ENCODE measurements around the gene SCIMP.
"Not testable (repeated sequence)": the region's sequence is repeated elsewhere in the genome, so short reads cannot be mapped to it uniquely, and the experiment has no call there.

The SCIMP gene

GRCh38 chr17:5234645-5235576 is at the start of gene SCIMP:
Gene SCIMP, minus strand, starts transcription at chr17:5234860. Its CDS starts 105 bp downstream, at chr17:5234755.
- no peak for DNase-seq (ENCODE audit: low read depth)

GRCh38 chr17:5283571-5284315 is 49.1 kb upstream of the SCIMP start:
- no peak for DNase-seq (ENCODE audit: low read depth)

- no peak for DNase-seq (ENCODE audit: low read depth)
Measured at GRCh38 chr17:5282642-5283217, 48.1 kb upstream of the SCIMP start.

- no peak for DNase-seq (ENCODE audit: low read depth)
Measured at GRCh38 chr17:5281814-5282641, 47.4 kb upstream of the SCIMP start, which contains the start of gene RABEP1. Gene RABEP1, plus strand, starts transcription at chr17:5282284. Its CDS starts 203 bp downstream, at chr17:5282487.

- DNase-seq (ENCODE audit: low read depth): no peak
Measured at GRCh38 chr17:5272322-5272721, 37.7 kb upstream of the SCIMP start.

GRCh38 chr17:5269241-5269960 is 34.7 kb upstream of the SCIMP start:
- no peak for DNase-seq (ENCODE audit: low read depth)

- DNase-seq (ENCODE audit: low read depth): no peak
Measured at GRCh38 chr17:5264893-5265292, 30.2 kb upstream of the SCIMP start.

GRCh38 chr17:5263441-5263840 is 28.8 kb upstream of the SCIMP start:
- DNase-seq (ENCODE audit: low read depth): no peak

- no peak for DNase-seq (ENCODE audit: low read depth)
Measured at GRCh38 chr17:5262416-5262991, 27.8 kb upstream of the SCIMP start.

- DNase-seq (ENCODE audit: low read depth): no peak
Measured at GRCh38 chr17:5260542-5260941, 25.9 kb upstream of the SCIMP start.

- DNase-seq (ENCODE audit: low read depth): no peak
Measured at GRCh38 chr17:5257124-5257523, 22.5 kb upstream of the SCIMP start.

GRCh38 chr17:5254903-5255521 is 20.4 kb upstream of the SCIMP start:
- no peak for DNase-seq (ENCODE audit: low read depth)

- no peak for DNase-seq (ENCODE audit: low read depth)
Measured at GRCh38 chr17:5254414-5254813, 19.8 kb upstream of the SCIMP start.

GRCh38 chr17:5249615-5250014 is 15.0 kb upstream of the SCIMP start:
- peak; percentile 11 for DNase-seq (ENCODE audit: low read depth)

GRCh38 chr17:5248821-5249479 is 14.3 kb upstream of the SCIMP start:
- no peak for DNase-seq (ENCODE audit: low read depth)

GRCh38 chr17:5247621-5248020 is 13.0 kb upstream of the SCIMP start:
- DNase-seq (ENCODE audit: low read depth): no peak

- DNase-seq (ENCODE audit: low read depth): no peak
Measured at GRCh38 chr17:5241861-5242671, 7.4 kb upstream of the SCIMP start.

GRCh38 chr17:5239769-5240168 is 5.1 kb upstream of the SCIMP start:
- not testable (repeated sequence) for DNase-seq (ENCODE audit: low read depth)

- no peak for DNase-seq (ENCODE audit: low read depth)
Measured at GRCh38 chr17:5238333-5238732, 3.7 kb upstream of the SCIMP start.

Measured in HS-27A (cell line).